ENCODE data around the gene ZNF593. TPM values are rescaled to one million over a fixed set of nuclear protein-coding genes. Genes with fewer than 3 reads are reported as not detected.

The ZNF593 gene
- total and polyA plus RNA-seq, 9 of the 15 experiments (the other 6 are each of a cell fraction or from before 2014, with no cell fraction given) = 9.8 to 334 (median 48.2) TPM

- TF ChIP-seq RREB1 (CRISPR knock-in tag; IDR thresholded peaks at IDR 0.05) = no peak
- TF ChIP-seq PHF8 (IDR thresholded peaks at IDR 0.05; ENCODE audit: borderline replicate concordance, low read length) = no peak
- TF ChIP-seq BDP1 (IDR thresholded peaks at IDR 0.05; ENCODE audit: insufficient read depth, insufficient read length) = no peak
- no peak for TF ChIP-seq SETDB1 (IDR thresholded peaks at IDR 0.05; ENCODE audit: low read length)
- no peak for TF ChIP-seq MEIS2 (IDR thresholded peaks at IDR 0.05; ENCODE audit: partially characterized antibody)
- no peak for TF ChIP-seq ZNF75A (CRISPR knock-in tag; IDR thresholded peaks at IDR 0.05)
- no peak for TF ChIP-seq ZNF263 (CRISPR knock-in tag; IDR thresholded peaks at IDR 0.05; ENCODE audit: borderline replicate concordance)
- peak in 1 of 2 experiments; percentile 48; a peak in 1 of 4 replicates for TF ChIP-seq TEAD1 (CRISPR knock-in tag; IDR thresholded peaks at IDR 0.05)
- no peak for TF ChIP-seq PTBP1 (IDR thresholded peaks at IDR 0.05; ENCODE audit: low read depth, low read length)
- no peak for TF ChIP-seq SAP30 (IDR thresholded peaks at IDR 0.05; ENCODE audit: borderline replicate concordance, insufficient read depth, low read depth, low read length, poor library complexity, severe bottlenecking)
- no peak for TF ChIP-seq MAFF (IDR thresholded peaks at IDR 0.05; ENCODE audit: low read length)
- no peak for TF ChIP-seq NR2C1 (IDR thresholded peaks at IDR 0.05)
- no peak; the same call in 1 of the 2 replicates for TF ChIP-seq NR2C1 (tag; IDR thresholded peaks at IDR 0.05)
- TF ChIP-seq RBBP5 (IDR thresholded peaks at IDR 0.05; ENCODE audit: borderline replicate concordance, insufficient read depth, low read length, poor library complexity, severe bottlenecking) = no peak
- no peak for TF ChIP-seq ZNF431 (CRISPR knock-in tag; IDR thresholded peaks at IDR 0.05)
- TF ChIP-seq ZNF436 (CRISPR knock-in tag; IDR thresholded peaks at IDR 0.05) = no peak
- TF ChIP-seq E4F1 (CRISPR knock-in tag; IDR thresholded peaks at IDR 0.05; ENCODE audit: borderline replicate concordance) = no peak
- TF ChIP-seq ZKSCAN1 (IDR thresholded peaks at IDR 0.05; ENCODE audit: low read depth, low read length) = no peak
- no peak for TF ChIP-seq TCF7 (IDR thresholded peaks at IDR 0.05; ENCODE audit: borderline replicate concordance)
- no peak for TF ChIP-seq TRIM24 (IDR thresholded peaks at IDR 0.05)
- 0 out of 2 replicates have a peak, but pooled peaks have one; percentile 36 for TF ChIP-seq PHF21A (IDR thresholded peaks at IDR 0.05; ENCODE audit: borderline replicate concordance, low read depth)
- TF ChIP-seq HIVEP1 (CRISPR knock-in tag; IDR thresholded peaks at IDR 0.05) = no peak
These were observed 7.4 kb upstream of the ZNF593 start (continued) for GRCh38 chr1:26162220-26162709.
